AG09309 (cell line): ENCODE measurements around the gene TRIOBP.

Experiments used
- DNase-seq: peaks from one replicate; pipeline ENCODE4 v3.0.0-alpha.2; 2010; ENCODE audit warnings: low read depth
- H3K4me3 ChIP-seq: 2 replicates; pipeline ENCODE4 v1.5.1; 2011; ENCODE audit warnings: mild to moderate bottlenecking, low read depth, low read length, moderate library complexity; ENCODE audit not compliant: control insufficient read depth
- TF ChIP-seq, protein P1 (sequence below): IDR thresholded peaks from 2 replicates; pipeline ENCODE4 v1.5.1; 2011; ENCODE audit warnings: mild to moderate bottlenecking, low read depth, low read length, inconsistent platforms; ENCODE audit not compliant: insufficient read depth, control insufficient read depth; ENCODE audit errors: missing control alignments

TRIOBP gene

GRCh38 chr22:37739611-37740049 is 42.8 kb downstream of the TRIOBP start:
- no peak for DNase-seq
- H3K4me3 ChIP-seq = no peak overlapping the region
- TF ChIP-seq, protein P1, sequence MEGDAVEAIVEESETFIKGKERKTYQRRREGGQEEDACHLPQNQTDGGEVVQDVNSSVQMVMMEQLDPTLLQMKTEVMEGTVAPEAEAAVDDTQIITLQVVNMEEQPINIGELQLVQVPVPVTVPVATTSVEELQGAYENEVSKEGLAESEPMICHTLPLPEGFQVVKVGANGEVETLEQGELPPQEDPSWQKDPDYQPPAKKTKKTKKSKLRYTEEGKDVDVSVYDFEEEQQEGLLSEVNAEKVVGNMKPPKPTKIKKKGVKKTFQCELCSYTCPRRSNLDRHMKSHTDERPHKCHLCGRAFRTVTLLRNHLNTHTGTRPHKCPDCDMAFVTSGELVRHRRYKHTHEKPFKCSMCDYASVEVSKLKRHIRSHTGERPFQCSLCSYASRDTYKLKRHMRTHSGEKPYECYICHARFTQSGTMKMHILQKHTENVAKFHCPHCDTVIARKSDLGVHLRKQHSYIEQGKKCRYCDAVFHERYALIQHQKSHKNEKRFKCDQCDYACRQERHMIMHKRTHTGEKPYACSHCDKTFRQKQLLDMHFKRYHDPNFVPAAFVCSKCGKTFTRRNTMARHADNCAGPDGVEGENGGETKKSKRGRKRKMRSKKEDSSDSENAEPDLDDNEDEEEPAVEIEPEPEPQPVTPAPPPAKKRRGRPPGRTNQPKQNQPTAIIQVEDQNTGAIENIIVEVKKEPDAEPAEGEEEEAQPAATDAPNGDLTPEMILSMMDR = no peak

DNA sequence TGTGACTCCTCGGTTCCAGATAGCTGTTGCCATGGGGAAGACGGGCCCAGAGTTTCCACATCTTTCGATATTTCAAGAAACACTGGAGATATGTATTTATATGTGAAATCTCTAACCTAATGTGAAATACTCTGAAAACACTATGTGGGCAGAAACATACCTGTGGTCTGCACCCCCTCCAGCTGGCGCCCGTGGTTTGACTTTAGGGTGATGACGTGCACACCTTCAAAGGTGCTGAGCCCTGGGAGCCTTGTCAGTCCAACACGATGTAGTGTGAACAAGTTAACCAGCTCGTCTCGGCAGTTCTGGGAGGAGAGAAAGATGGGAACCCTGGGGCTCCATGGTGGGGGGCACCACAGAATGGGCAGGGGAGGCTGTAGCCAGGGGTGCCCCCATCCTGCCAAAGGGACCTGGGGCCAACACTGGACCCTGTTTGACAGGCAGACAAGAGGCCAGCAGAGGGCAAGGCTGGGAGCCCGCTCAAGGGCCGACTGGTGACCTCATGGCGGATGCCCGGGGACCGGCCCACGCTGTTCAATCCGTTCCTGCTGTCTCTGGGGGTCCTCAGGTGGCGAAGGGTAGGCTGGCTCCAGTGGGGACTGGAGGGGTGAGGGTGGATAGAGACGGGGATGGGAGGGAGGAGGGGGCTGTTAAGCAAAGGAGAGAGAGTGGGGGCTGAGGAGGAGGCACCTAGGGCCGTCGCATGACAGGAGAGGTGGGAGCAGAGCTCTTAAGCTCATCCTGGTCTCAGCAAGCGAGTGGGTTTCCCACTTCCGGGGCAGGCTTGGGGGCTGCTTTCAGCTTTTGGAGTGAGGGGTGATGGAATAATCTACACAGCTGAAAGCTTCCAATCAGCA is 43.8 kb downstream of the TRIOBP start:
- DNase-seq = no peak
- TF ChIP-seq, protein P1 = no peak
- H3K4me3 ChIP-seq = no peak overlapping the region

GRCh38 chr22:37741312-37741795 is 44.5 kb downstream of the TRIOBP start:
- H3K4me3 ChIP-seq = no peak overlapping the region
- TF ChIP-seq, protein P1 = no peak
- peak; percentile 94 for DNase-seq

DNA sequence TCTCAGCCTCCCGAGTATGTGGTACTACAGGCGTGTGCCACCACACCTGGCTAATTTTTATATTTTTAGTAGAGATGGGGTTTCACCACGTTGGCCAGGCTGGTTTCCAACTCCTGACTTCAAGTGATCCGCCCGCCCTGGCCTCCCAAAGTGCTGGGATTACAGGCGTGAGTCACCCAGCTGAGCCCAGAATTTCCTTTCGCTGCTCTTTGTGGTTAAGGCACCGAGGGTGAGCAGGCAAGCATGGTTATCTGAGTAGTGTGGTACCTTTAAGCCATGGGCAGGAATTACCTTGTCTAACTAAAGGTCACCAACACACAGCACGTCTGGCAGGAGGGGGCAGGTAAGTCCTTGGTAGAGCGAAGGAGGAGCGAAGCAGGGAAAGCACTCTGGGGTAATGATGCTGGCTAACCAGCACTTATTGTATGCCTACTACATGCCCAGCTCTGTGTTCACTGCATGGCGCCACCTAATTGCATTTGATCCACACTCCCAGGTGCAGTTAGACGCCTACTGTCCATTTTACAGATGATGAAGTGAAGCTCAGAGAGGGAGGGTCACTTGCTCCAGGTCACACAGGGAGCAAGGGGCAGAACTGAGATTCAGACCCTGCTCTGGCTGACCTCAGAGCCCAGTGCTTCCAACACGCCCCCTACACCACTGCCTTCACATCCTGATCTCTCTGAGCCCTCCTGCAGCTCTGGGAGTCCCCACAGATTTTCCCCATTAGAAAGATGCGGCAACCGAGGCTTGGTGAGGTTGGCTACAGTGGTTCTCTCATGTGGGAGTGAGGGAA is 45.7 kb downstream of the TRIOBP start:
- H3K4me3 ChIP-seq = no peak overlapping the region
- peak; percentile 64 for DNase-seq
- TF ChIP-seq, protein P1 = no peak

DNA sequence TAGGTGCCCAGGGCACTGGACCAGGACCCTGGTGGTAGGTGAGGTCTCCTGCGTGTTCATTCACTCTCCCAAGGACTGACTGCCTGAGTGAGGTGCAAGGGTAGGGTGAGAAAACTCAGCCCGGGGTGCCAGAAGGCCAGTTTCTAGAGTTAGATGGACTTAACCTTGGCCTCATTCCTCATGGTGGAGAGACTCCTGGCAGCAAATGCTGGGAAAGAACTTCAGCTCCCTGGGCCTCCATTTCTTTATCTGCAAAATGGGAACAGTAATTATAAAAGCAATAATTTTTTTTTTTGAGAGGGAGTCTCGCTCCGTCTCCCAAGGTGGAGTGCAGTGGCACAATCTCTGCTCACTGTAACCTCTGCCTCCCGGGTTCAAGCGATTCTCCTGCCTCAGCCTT is 47.7 kb downstream of the TRIOBP start:
- TF ChIP-seq, protein P1 = no peak
- no peak for DNase-seq
- no peak overlapping the region for H3K4me3 ChIP-seq

DNA sequence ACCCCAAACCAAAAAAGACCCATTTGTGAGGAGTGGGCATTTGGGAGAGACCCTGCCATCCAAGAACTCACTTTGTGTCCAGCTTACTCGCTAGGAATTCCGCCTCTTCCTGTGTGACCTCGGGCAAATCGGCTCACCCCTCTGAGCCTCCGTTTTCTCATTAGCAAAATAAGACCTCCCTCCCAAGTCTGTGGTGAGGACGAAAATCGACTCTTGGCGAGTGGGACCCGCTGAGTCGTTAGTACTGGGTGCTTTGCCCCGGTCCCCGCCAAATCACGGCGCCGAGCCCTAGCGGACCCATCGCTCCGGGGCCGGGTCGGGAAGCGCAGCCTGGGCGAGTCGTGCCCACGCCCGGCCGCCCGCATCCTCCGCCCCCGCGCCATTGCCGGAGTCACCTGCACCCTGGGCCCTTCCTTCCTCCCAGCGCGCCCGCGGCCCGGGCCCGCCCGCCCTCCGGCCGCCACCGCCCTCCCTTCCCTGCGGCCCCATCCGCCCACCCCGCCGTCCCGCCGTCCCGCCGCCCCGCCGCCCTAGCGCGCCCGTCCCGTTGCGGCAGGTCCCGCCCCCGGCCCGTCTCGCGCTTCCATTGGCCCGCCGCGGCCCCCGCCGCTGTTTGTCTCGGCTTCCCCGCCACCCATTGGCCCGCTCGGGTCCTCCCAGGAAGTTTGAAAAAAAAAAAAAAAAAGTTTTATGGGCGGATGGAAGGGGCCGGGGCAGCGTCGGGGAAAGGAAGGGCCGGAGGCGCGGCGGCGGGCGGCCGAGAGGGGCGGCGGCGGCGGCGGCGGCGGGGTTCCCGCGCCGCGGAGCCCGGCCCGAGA is 48.9 kb downstream of the TRIOBP start:
- DNase-seq = no peak
- H3K4me3 ChIP-seq = peak overlapping the region; percentile 73
- TF ChIP-seq, protein P1 = no peak
